ENCODE data around the gene DIO1. TPM values are rescaled to one million over a fixed set of nuclear protein-coding genes. Genes with fewer than 3 reads are reported as not detected.

DIO1 gene
- total and polyA plus RNA-seq, 2 donors (not counting 1 experiment from before 2014, with no cell fraction given) = not detected

- no peak for TF ChIP-seq EZH2 (IDR thresholded peaks at IDR 0.05; ENCODE audit: borderline replicate concordance, insufficient read depth, low read depth, low read length, poor library complexity, severe bottlenecking)
- TF ChIP-seq CTCF (IDR thresholded peaks at IDR 0.05) = no peak
- H3K79me2 ChIP-seq (ENCODE audit: control insufficient read depth, insufficient read depth, low read length) = no peaks in the 10 kb centered on the region
- no peak for DNase-seq
- H3K4me3 ChIP-seq (ENCODE audit: control extremely low read depth in 1 of 5, extremely low read depth in 1 of 5, insufficient read depth in 1 of 5, low read depth in 2 of 5, low read length in 4 of 5) = no peak overlapping the region
- no peaks in the 10 kb centered on the region for H3K4me1 ChIP-seq (ENCODE audit: control insufficient read depth in 2 of 2, insufficient read depth in 2 of 2, low read length in 2 of 2)
- H3K4me3 Mint-ChIP-seq = no peak overlapping the region
- H4K20me1 ChIP-seq (ENCODE audit: control insufficient read depth, insufficient read depth, low read length, poor library complexity, severe bottlenecking) = no peaks in the 10 kb centered on the region
- H3K27me3 ChIP-seq (replicated peaks in 1 of 4; ENCODE audit: control extremely low read depth in 1 of 4, control insufficient read depth in 3 of 4, insufficient read depth in 4 of 4, low read length in 3 of 4) = no peaks in the 10 kb centered on the region
- no peak for ATAC-seq (ENCODE audit: low read depth)
- ChIA-PET CTCF (no interaction called here), POLR2A (no interaction called here)
- H3K9me3 ChIP-seq (ENCODE audit: control extremely low read depth in 1 of 3, control insufficient read depth in 2 of 3, insufficient read depth in 1 of 3, low read length in 2 of 3) = no peaks in the 10 kb centered on the region
- no peaks in the 10 kb centered on the region for H3K4me1 Mint-ChIP-seq
- no peak overlapping the region for H2AFZ ChIP-seq (ENCODE audit: insufficient read depth, low read depth, low read length, poor library complexity, severe bottlenecking)
- intact Hi-C loops (cut with micrococcal nuclease) = no loop called here
- no peaks in the 10 kb centered on the region for H3K36me3 ChIP-seq (replicated peaks in 1 of 2; ENCODE audit: control extremely low read depth in 1 of 2, control insufficient read depth in 1 of 2, extremely low read depth in 1 of 2, insufficient read depth in 2 of 2, low read length in 1 of 2)
- WGBS (ENCODE audit: insufficient coverage) = 100% methylated on average over 5 of the region's 8 CpGs
- H3K27me3 Mint-ChIP-seq = no peaks in the 10 kb centered on the region
- H3K27ac Mint-ChIP-seq = no peak overlapping the region
- no peak overlapping the region for H3K27ac ChIP-seq (ENCODE audit: low read length in 2 of 2)
- H3K4me2 ChIP-seq (replicated peaks; ENCODE audit: low read depth, low read length, poor library complexity, severe bottlenecking) = no peak overlapping the region
- no peak overlapping the region for H3K9ac ChIP-seq (ENCODE audit: low read length)
- no peaks in the 10 kb centered on the region for H3K9me3 Mint-ChIP-seq (ENCODE audit: insufficient read depth)
Measured at GRCh38 chr1:53905509-53905908, 11.5 kb downstream of the DIO1 start.

- H3K9me3 Mint-ChIP-seq (ENCODE audit: insufficient read depth) = no peaks in the 10 kb centered on the region
- no peaks in the 10 kb centered on the region for H3K4me1 Mint-ChIP-seq
- no peaks in the 10 kb centered on the region for H3K9me3 ChIP-seq (ENCODE audit: control extremely low read depth in 1 of 3, control insufficient read depth in 2 of 3, insufficient read depth in 1 of 3, low read length in 2 of 3)
- no peak for DNase-seq
- H3K27me3 Mint-ChIP-seq = no peaks in the 10 kb centered on the region
- no peaks in the 10 kb centered on the region for H3K27me3 ChIP-seq (replicated peaks in 1 of 4; ENCODE audit: control extremely low read depth in 1 of 4, control insufficient read depth in 3 of 4, insufficient read depth in 4 of 4, low read length in 3 of 4)
- H3K36me3 ChIP-seq (replicated peaks in 1 of 2; ENCODE audit: control extremely low read depth in 1 of 2, control insufficient read depth in 1 of 2, extremely low read depth in 1 of 2, insufficient read depth in 2 of 2, low read length in 1 of 2) = no peaks in the 10 kb centered on the region
- H3K27ac ChIP-seq (ENCODE audit: low read length in 2 of 2) = no peak overlapping the region
- no peak for ATAC-seq (ENCODE audit: low read depth)
- ChIA-PET POLR2A (no interaction called here), CTCF (no interaction called here)
- TF ChIP-seq CTCF (IDR thresholded peaks at IDR 0.05) (no peak), EZH2 (IDR thresholded peaks at IDR 0.05; ENCODE audit: borderline replicate concordance, insufficient read depth, low read depth, low read length, poor library complexity, severe bottlenecking) (no peak)
- H2AFZ ChIP-seq (ENCODE audit: insufficient read depth, low read depth, low read length, poor library complexity, severe bottlenecking) = no peak overlapping the region
- H3K27ac Mint-ChIP-seq = no peak overlapping the region
- intact Hi-C loops (cut with micrococcal nuclease) = no loop called here
- no peaks in the 10 kb centered on the region for H3K4me1 ChIP-seq (ENCODE audit: control insufficient read depth in 2 of 2, insufficient read depth in 2 of 2, low read length in 2 of 2)
- WGBS (ENCODE audit: insufficient coverage) = 91% methylated on average over 4 of the region's 4 CpGs
- H3K4me3 Mint-ChIP-seq = no peak overlapping the region
- no peak overlapping the region for H3K4me2 ChIP-seq (replicated peaks; ENCODE audit: low read depth, low read length, poor library complexity, severe bottlenecking)
- no peaks in the 10 kb centered on the region for H3K79me2 ChIP-seq (ENCODE audit: control insufficient read depth, insufficient read depth, low read length)
- no peaks in the 10 kb centered on the region for H4K20me1 ChIP-seq (ENCODE audit: control insufficient read depth, insufficient read depth, low read length, poor library complexity, severe bottlenecking)
- H3K9ac ChIP-seq (ENCODE audit: low read length) = no peak overlapping the region
- no peak overlapping the region for H3K4me3 ChIP-seq (ENCODE audit: control extremely low read depth in 1 of 5, extremely low read depth in 1 of 5, insufficient read depth in 1 of 5, low read depth in 2 of 5, low read length in 4 of 5)
Measured at GRCh38 chr1:53906121-53906520, 12.1 kb downstream of the DIO1 start.
